ENCODE data around the gene GAS2. TPM values are rescaled to one million over a fixed set of nuclear protein-coding genes. Genes with fewer than 3 reads are reported as not detected.

GAS2 gene
- polyA plus RNA-seq, 2 of the 4 experiments (the other 2 are of a cell fraction), result 0.84 to 1.0 TPM

- POLR2A ChIA-PET, result no interaction called here
- Histone ChIP-seq H3K9me3 (peaks cover 14% of the 10 kb centered on the region), H3K27ac (no peak overlapping the region), H3K4me3 (no peak overlapping the region), H3K4me1 (no peaks in the 10 kb centered on the region), H3K4me2 (no peak overlapping the region)
- no peak for ATAC-seq
- TF ChIP-seq EHF (CRISPR knock-in tag; IDR thresholded peaks at IDR 0.05) (no peak), CTCF (IDR thresholded peaks at IDR 0.05) (no peak)
- no peak for FAIRE-seq
- 7% methylated on average over 2 of the region's 2 CpGs for WGBS (ENCODE audit: missing lambda C conversion rate)
- CTCF ChIA-PET, result no interaction called here
- DNase-seq (ENCODE audit: low read depth in 1 of 2, low spot score in 1 of 2), result no peak
These were observed 141.0 kb downstream of the GAS2 start for GRCh38 chr11:22807391-22807790.

DNA sequence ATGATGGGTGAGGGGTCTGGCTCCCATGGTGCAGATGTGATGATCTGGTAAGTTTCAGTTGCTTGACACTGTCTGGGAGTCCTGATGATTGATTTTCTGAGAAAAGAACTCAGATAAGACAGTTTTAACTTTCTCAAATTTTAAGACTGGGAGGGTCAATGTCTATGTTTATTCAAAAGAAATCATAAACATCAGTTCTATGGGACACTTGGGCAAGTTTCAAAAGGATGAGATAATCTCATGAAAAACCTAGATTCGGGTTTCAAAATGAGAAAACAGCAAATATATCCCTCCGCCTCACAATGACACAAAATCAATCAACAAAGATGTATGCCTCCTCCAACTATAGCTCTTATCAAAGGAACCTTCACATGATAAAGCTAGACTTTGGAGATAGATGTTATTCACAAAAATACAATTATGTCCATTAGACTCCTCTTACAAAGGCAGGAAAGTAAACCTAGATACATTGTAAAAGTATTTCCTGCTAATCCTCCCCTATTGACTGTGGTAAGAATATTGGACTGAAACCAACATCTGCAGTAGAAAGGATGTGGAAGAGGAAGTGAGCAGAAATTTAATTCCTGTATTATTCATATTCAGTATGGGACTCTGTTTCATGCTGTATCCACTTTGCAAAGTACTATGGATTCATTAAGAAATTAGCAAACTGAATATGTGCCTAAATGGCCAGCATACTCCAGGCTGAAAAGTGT is 141.6 kb downstream of the GAS2 start:
- FAIRE-seq, result no peak
- no peak overlapping the region for H3K4me2 ChIP-seq
- H3K27ac ChIP-seq, result no peak overlapping the region

GRCh38 chr11:22808571-22809197 is 142.3 kb downstream of the GAS2 start:
- ChIA-PET CTCF (interaction anchor here (1.1 to 1.7 kb wide), 2 partner anchors 21 to 364 kb away, joined by 4 to 5 read pairs; no protein-coding TSS in a partner anchor), POLR2A (no interaction called here)
- no peak for ATAC-seq
- no peak for FAIRE-seq
- Histone ChIP-seq H3K4me1 (no peaks in the 10 kb centered on the region), H3K4me3 (no peak overlapping the region), H3K9me3 (peaks cover 14% of the 10 kb centered on the region), H3K27ac (no peak overlapping the region), H3K4me2 (no peak overlapping the region)
- WGBS (ENCODE audit: missing lambda C conversion rate), result 40% methylated on average over 3 of the region's 3 CpGs
- DNase-seq (ENCODE audit: low read depth in 1 of 2, low spot score in 1 of 2), result no peak
- TF ChIP-seq CHD4 (IDR thresholded peaks at IDR 0.05; ENCODE audit: borderline replicate concordance) (no peak), MAFK (IDR thresholded peaks at IDR 0.05; ENCODE audit: partially characterized antibody) (no peak), NR3C1 (IDR thresholded peaks at IDR 0.05) (no peak), EP300 (IDR thresholded peaks at IDR 0.05) (no peak), FOSB (CRISPR knock-in tag; IDR thresholded peaks at IDR 0.05) (no peak), REST (IDR thresholded peaks at IDR 0.05) (no peak), JUNB (IDR thresholded peaks at IDR 0.05) (no peak), RNF2 (IDR thresholded peaks at IDR 0.05; ENCODE audit: borderline replicate concordance, low read depth) (no peak), TFCP2L1 (CRISPR knock-in tag; IDR thresholded peaks at IDR 0.05) (no peak), JUN (IDR thresholded peaks at IDR 0.05) (no peak), KDM1A (IDR thresholded peaks at IDR 0.05; ENCODE audit: low read depth) (no peak), ELK1 (IDR thresholded peaks at IDR 0.05; ENCODE audit: low read depth, low read length) (no peak), NPAS2 (CRISPR knock-in tag; IDR thresholded peaks at IDR 0.05; ENCODE audit: borderline replicate concordance) (no peak), ZFP36 (IDR thresholded peaks at IDR 0.05; ENCODE audit: borderline replicate concordance, partially characterized antibody) (no peak), BCL3 (IDR thresholded peaks at IDR 0.05) (no peak), PBX3 (IDR thresholded peaks at IDR 0.05) (no peak), FOSL2 (IDR thresholded peaks at IDR 0.05) (no peak), FOSL2 (CRISPR knock-in tag; IDR thresholded peaks at IDR 0.05) (no peak)

More for the DNA sequence above, 141.6 kb downstream of the GAS2 start:
- no peaks in the 10 kb centered on the region for H3K4me1 ChIP-seq
- WGBS (ENCODE audit: missing lambda C conversion rate), result 17% methylated on average over 2 of the region's 2 CpGs
- ChIA-PET POLR2A (no interaction called here), CTCF (interaction anchor here (1.7 kb wide), 1 partner anchor 21 kb away, joined by 5 read pairs; no protein-coding TSS in a partner anchor)
- peaks cover 14% of the 10 kb centered on the region for H3K9me3 ChIP-seq
- DNase-seq (ENCODE audit: low read depth in 1 of 2, low spot score in 1 of 2) (no peak), ATAC-seq (no peak)
- no peak overlapping the region for H3K4me3 ChIP-seq
- no peak for TF ChIP-seq ELK1 (IDR thresholded peaks at IDR 0.05; ENCODE audit: low read depth, low read length)

Measured in A549 (cell line).